OCI-LY1 (cell line): ENCODE measurements around the gene UBXN10.

ENCODE experiments used
- H2AFZ ChIP-seq: fragments of 200-600 bp; sonication (generic), shearing (Covaris generic); 2 replicates; pipeline ENCODE4 v1.6.0; 2014; ENCODE audit warnings: antibody characterized with exemption, mild to moderate bottlenecking, low read length
- H3F3A ChIP-seq: fragments of 200-600 bp; sonication (generic), shearing (Covaris generic); 2 replicates; pipeline ENCODE4 v1.6.0; 2014; ENCODE audit warnings: mild to moderate bottlenecking, antibody characterized with exemption, low read length, moderate library complexity; ENCODE audit not compliant: insufficient read depth
- H3K27ac ChIP-seq: fragments of 200-600 bp; sonication (generic); 2 replicates; pipeline ENCODE4 v1.5.1; 2014; ENCODE audit warnings: low read length, mixed run types, mild to moderate bottlenecking, low read depth; ENCODE audit not compliant: poor library complexity, severe bottlenecking
- H3K27me3 ChIP-seq: fragments of 200-600 bp; sonication (generic); 2 replicates; pipeline ENCODE4 v1.6.0; 2014; ENCODE audit warnings: antibody characterized with exemption, mild to moderate bottlenecking, low read length, moderate library complexity; ENCODE audit not compliant: insufficient read depth
- H3K36me3 ChIP-seq: fragments of 200-600 bp; sonication (generic); 2 replicates; pipeline ENCODE4 v1.6.1; 2014; ENCODE audit warnings: mild to moderate bottlenecking, antibody characterized with exemption, low read length, moderate library complexity, mixed read lengths; ENCODE audit not compliant: insufficient read depth
- H3K4me1 ChIP-seq: fragments of 200-600 bp; sonication (generic); 2 replicates; pipeline ENCODE4 v1.5.1; 2014; ENCODE audit warnings: mild to moderate bottlenecking, low read length, moderate library complexity; ENCODE audit not compliant: insufficient read depth, severe bottlenecking
- H3K4me2 ChIP-seq: fragments of 200-600 bp; sonication (generic), shearing (Covaris generic); 2 replicates; pipeline ENCODE4 v1.6.1; 2014; ENCODE audit warnings: low read length
- H3K4me3 ChIP-seq: fragments of 200-600 bp; sonication (generic); 2 replicates; pipeline ENCODE4 v1.5.1; 2014; ENCODE audit warnings: low read length, low read depth, mild to moderate bottlenecking, mixed read lengths; ENCODE audit not compliant: poor library complexity, severe bottlenecking
- H3K79me2 ChIP-seq: fragments of 200-600 bp; shearing (Covaris generic); 2 replicates; pipeline ENCODE4 v1.6.1; 2016; ENCODE audit warnings: mixed run types, low read length, mixed read lengths; ENCODE audit not compliant: insufficient read depth
- H3K9ac ChIP-seq: fragments of 200-600 bp; sonication (generic), shearing (Covaris generic); 2 replicates; pipeline ENCODE4 v1.6.1; 2014; ENCODE audit warnings: mild to moderate bottlenecking, low read length, mixed read lengths
- H3K9me2 ChIP-seq: fragments of 200-600 bp; sonication (generic), shearing (Covaris generic); 2 replicates; pipeline ENCODE4 v1.6.1; 2014; ENCODE audit warnings: low read depth, mild to moderate bottlenecking, low read length, mixed read lengths
- H3K9me3 ChIP-seq: fragments of 200-600 bp; shearing (Covaris generic); 2 replicates; pipeline ENCODE4 v1.6.1; 2014; ENCODE audit warnings: low read length, mixed read lengths
- H4K20me1 ChIP-seq: fragments of 200-600 bp; sonication (generic), shearing (Covaris generic); 2 replicates; pipeline ENCODE4 v1.6.0; 2016; ENCODE audit warnings: mild to moderate bottlenecking, low read length; ENCODE audit not compliant: insufficient read depth
- EZH2 ChIP-seq: fragments of 200-600 bp; sonication (generic), shearing (Covaris generic); IDR thresholded peaks from 2 replicates; pipeline ENCODE4 v1.8.0; 2017; ENCODE audit warnings: borderline replicate concordance, mixed run types, mild to moderate bottlenecking, antibody characterized with exemption, low read length, moderate library complexity, mixed read lengths
- TF ChIP-seq, protein P1 (sequence below): fragments of 200-600 bp; sonication (generic), shearing (Covaris generic); IDR thresholded peaks from 2 replicates; pipeline ENCODE4 v1.5.1; 2017; ENCODE audit warnings: mild to moderate bottlenecking, antibody characterized with exemption, low read length, moderate library complexity, mixed read lengths

UBXN10 gene

DNA sequence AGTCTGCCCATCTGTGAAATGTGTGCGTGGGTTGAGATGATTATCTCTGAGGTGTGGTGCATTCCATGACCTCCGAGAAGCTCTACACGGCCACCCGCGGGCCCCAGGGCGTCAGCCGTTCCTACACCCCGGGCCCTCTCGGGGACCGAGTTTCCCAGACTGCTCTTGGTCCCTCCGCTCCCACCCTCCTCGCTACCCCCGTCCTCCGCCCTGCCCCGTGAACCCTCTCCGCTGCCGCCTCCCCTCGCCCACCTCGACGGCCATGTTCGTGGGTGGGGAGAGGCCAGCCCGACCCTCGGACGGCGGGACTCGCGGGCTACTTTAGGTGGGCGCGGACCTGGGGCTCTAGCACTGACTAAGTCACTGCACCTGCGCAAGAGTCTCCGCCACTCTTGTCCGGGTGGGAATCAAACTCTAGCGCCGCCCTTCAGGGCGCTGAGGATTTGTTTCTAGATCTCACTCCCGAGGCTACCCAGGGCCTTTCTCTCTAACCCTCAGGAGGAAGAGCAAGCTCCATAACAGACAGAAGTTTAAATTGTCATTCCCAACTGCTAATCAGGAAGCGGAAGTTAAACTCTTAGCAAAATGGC lies 57.1 kb downstream of the UBXN10 start:
- no peak overlapping the region for H3K27ac ChIP-seq
- H3K9ac ChIP-seq: no peak overlapping the region
- H3K79me2 ChIP-seq: no peaks in the 10 kb centered on the region
- no peaks in the 10 kb centered on the region for H3K36me3 ChIP-seq
- no peak overlapping the region for H3K4me3 ChIP-seq
- no peaks in the 10 kb centered on the region for H4K20me1 ChIP-seq
- no peaks in the 10 kb centered on the region for H3F3A ChIP-seq
- H3K9me3 ChIP-seq: no peaks in the 10 kb centered on the region
- H2AFZ ChIP-seq: no peak overlapping the region
- TF ChIP-seq EZH2: no peak
- TF ChIP-seq, protein P1, sequence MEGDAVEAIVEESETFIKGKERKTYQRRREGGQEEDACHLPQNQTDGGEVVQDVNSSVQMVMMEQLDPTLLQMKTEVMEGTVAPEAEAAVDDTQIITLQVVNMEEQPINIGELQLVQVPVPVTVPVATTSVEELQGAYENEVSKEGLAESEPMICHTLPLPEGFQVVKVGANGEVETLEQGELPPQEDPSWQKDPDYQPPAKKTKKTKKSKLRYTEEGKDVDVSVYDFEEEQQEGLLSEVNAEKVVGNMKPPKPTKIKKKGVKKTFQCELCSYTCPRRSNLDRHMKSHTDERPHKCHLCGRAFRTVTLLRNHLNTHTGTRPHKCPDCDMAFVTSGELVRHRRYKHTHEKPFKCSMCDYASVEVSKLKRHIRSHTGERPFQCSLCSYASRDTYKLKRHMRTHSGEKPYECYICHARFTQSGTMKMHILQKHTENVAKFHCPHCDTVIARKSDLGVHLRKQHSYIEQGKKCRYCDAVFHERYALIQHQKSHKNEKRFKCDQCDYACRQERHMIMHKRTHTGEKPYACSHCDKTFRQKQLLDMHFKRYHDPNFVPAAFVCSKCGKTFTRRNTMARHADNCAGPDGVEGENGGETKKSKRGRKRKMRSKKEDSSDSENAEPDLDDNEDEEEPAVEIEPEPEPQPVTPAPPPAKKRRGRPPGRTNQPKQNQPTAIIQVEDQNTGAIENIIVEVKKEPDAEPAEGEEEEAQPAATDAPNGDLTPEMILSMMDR: no peak
- H3K27me3 ChIP-seq: no peaks in the 10 kb centered on the region
- no peaks in the 10 kb centered on the region for H3K9me2 ChIP-seq
- no peaks in the 10 kb centered on the region for H3K4me1 ChIP-seq
- no peak overlapping the region for H3K4me2 ChIP-seq
